NCI-H2196 treated with DMSO at 0.1 percent for 48 hours (cell line): Measurements from ENCODE around the gene PRR5.

ENCODE experiments used
- DNase-seq: peaks from one replicate; lab custom pipeline; 2025; ENCODE audit not compliant: unreplicated experiment; lab: John Stamatoyannopoulos, UW

Gene PRR5

GRCh38 chr22:44786136-44786535 is 84.1 kb downstream of the PRR5 start:
- DNase-seq: no peak

GRCh38 chr22:44786610-44787009 is 84.6 kb downstream of the PRR5 start:
- no peak for DNase-seq
